H1 (cell line): ENCODE data around the gene TCP11.

ENCODE experiments used
- CREB1 ChIP-seq: IDR thresholded peaks from 2 replicates; pipeline ENCODE4 v1.6.1; 2012; ENCODE audit warnings: inconsistent platforms
- GABPA ChIP-seq: IDR thresholded peaks from 2 replicates; pipeline ENCODE4 v1.6.1; 2011; ENCODE audit warnings: mild to moderate bottlenecking, low read length, moderate library complexity, borderline replicate concordance; ENCODE audit not compliant: insufficient read depth
- TF ChIP-seq, protein P1 (sequence below), 3 experiments: IDR thresholded peaks; 1 replicate in 2 of 3; 2 replicates in 1 of 3; pipeline versions ENCODE4 v1.5.1 to v1.6.1; 2011; ENCODE audit warnings: low read length in 3 of 3, mild to moderate bottlenecking in 3 of 3, inconsistent platforms in 2 of 3, low read depth in 1 of 3, moderate library complexity in 1 of 3; ENCODE audit not compliant: insufficient read depth in 1 of 3; ENCODE audit errors: control extremely low read depth in 1 of 3
- TF ChIP-seq, protein P2 (sequence below): IDR thresholded peaks from 2 replicates; pipeline ENCODE4 v1.6.1; 2012; ENCODE audit warnings: inconsistent platforms

DNA sequence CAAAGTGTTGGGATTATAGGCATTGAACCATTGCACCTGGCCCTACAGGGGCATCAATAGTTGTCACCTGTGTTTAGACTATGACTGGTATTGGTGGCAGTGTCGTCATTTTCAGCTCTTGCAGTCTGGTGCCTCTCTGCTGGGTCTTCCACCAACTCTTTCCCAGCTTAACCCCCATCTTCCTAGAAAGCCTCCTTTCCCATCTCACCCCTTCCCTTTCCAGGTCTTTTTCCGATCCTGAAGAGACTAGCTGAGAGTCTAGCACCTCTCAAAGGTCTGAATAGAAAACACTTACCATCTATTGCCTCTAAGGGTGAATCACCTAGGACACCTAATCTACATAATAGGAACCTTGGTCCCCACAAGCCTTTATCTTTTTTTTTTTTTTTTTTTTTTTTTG is 71.0 kb downstream of the TCP11 start:
- TF ChIP-seq GABPA (no peak), CREB1 (no peak)
- TF ChIP-seq, protein P1, sequence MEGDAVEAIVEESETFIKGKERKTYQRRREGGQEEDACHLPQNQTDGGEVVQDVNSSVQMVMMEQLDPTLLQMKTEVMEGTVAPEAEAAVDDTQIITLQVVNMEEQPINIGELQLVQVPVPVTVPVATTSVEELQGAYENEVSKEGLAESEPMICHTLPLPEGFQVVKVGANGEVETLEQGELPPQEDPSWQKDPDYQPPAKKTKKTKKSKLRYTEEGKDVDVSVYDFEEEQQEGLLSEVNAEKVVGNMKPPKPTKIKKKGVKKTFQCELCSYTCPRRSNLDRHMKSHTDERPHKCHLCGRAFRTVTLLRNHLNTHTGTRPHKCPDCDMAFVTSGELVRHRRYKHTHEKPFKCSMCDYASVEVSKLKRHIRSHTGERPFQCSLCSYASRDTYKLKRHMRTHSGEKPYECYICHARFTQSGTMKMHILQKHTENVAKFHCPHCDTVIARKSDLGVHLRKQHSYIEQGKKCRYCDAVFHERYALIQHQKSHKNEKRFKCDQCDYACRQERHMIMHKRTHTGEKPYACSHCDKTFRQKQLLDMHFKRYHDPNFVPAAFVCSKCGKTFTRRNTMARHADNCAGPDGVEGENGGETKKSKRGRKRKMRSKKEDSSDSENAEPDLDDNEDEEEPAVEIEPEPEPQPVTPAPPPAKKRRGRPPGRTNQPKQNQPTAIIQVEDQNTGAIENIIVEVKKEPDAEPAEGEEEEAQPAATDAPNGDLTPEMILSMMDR (IDR thresholded peaks at IDR 0.05; ENCODE audit: control extremely low read depth in 1 of 3, insufficient read depth in 1 of 3, low read depth in 1 of 3, low read length in 3 of 3): no peak
- TF ChIP-seq, protein P2, sequence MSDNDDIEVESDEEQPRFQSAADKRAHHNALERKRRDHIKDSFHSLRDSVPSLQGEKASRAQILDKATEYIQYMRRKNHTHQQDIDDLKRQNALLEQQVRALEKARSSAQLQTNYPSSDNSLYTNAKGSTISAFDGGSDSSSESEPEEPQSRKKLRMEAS: no peak
